SIG-M5 treated with dmso at 0.1 percent for 504 hours (cell line): Measurements from ENCODE around the gene PCNT.

Source experiments
- DNase-seq: peaks from one replicate; lab custom pipeline; 2025; ENCODE audit not compliant: unreplicated experiment; lab: John Stamatoyannopoulos, UW

The PCNT gene

GRCh38 chr21:46377789-46378188 is 53.8 kb downstream of the PCNT start:
- no peak for DNase-seq

- DNase-seq = no peak
Observed at GRCh38 chr21:46379105-46379504, 55.1 kb downstream of the PCNT start.

- no peak for DNase-seq
Observed at GRCh38 chr21:46379691-46380090, 55.7 kb downstream of the PCNT start.

GRCh38 chr21:46381541-46381940 is 57.6 kb downstream of the PCNT start:
- DNase-seq = no peak

GRCh38 chr21:46384556-46384955 is 60.6 kb downstream of the PCNT start:
- no peak for DNase-seq

- no peak for DNase-seq
Observed at GRCh38 chr21:46385846-46386733, 62.1 kb downstream of the PCNT start.

GRCh38 chr21:46386734-46387088 is 62.8 kb downstream of the PCNT start:
- no peak for DNase-seq

GRCh38 chr21:46388206-46388880 is 64.4 kb downstream of the PCNT start:
- DNase-seq = no peak

GRCh38 chr21:46388896-46389295 is 64.9 kb downstream of the PCNT start:
- DNase-seq = no peak

- no peak for DNase-seq
Observed at GRCh38 chr21:46390603-46391545, 66.9 kb downstream of the PCNT start.

GRCh38 chr21:46391773-46392172 is 67.8 kb downstream of the PCNT start:
- no peak for DNase-seq

GRCh38 chr21:46392921-46393320 is 69.0 kb downstream of the PCNT start:
- DNase-seq = no peak

GRCh38 chr21:46393451-46393940 is 69.5 kb downstream of the PCNT start:
- no peak for DNase-seq

- no peak for DNase-seq
Observed at GRCh38 chr21:46393941-46394594, 70.1 kb downstream of the PCNT start.

GRCh38 chr21:46394595-46395104 is 70.7 kb downstream of the PCNT start:
- DNase-seq = no peak

- no peak for DNase-seq
Observed at GRCh38 chr21:46397211-46397905, 73.4 kb downstream of the PCNT start.

- no peak for DNase-seq
Observed at GRCh38 chr21:46397993-46398392, 74.0 kb downstream of the PCNT start.

GRCh38 chr21:46399129-46399528 is 75.2 kb downstream of the PCNT start:
- no peak for DNase-seq

GRCh38 chr21:46399686-46400085 is 75.7 kb downstream of the PCNT start:
- no peak for DNase-seq
